GM12878 (cell line): ENCODE data around the gene SYCN. TPM values are rescaled to one million over a fixed set of nuclear protein-coding genes. Genes with fewer than 3 reads are reported as not detected.

Source experiments
- ATAC-seq: fragments of 200-7000 bp; cut with Tn5 transposase; 3 replicates; pipeline ENCODE4 v1.9.1; 2020; ENCODE audit warnings: mild to moderate bottlenecking, moderate library complexity
- BruUV-seq: library from RNA; stranded (reverse); fragments of 400-500 nt; replicated peaks from 2 replicates; lab custom pipeline; 2021; lab: Mats Ljungman, UMichigan
- CTCF ChIA-PET: fragments of 300-600 bp; sonication (Branson Sonifier 250); formaldehyde crosslinking; extraction: SDS; loops from one replicate; lab custom pipeline; 2021; ENCODE audit warnings: inconsistent platforms; lab: Yijun Ruan, JAX
- POLR2A ChIA-PET: fragments of 350-600 bp; formaldehyde crosslinking; extraction: SDS; loops from one replicate; lab custom pipeline; 2021; ENCODE audit warnings: inconsistent platforms; lab: Charles Lee
- RAD21 ChIA-PET: fragments of 300-600 bp; sonication (Branson Sonifier 250); formaldehyde crosslinking; loops from one replicate; lab custom pipeline; 2023; ENCODE audit warnings: antibody characterized with exemption; ENCODE audit not compliant: unreplicated experiment; lab: Charles Lee
- SMC1A ChIA-PET: fragments of 300-600 bp; sonication (Branson Sonifier 250); formaldehyde crosslinking; loops from one replicate; lab custom pipeline; 2023; ENCODE audit not compliant: unreplicated experiment, uncharacterized antibody; lab: Charles Lee
- DNase-seq: peaks from one replicate; pipeline ENCODE4 v3.0.0-alpha.2; 2011; ENCODE audit warnings: low read depth, low spot score
- FAIRE-seq: peaks from 3 replicates; lab custom pipeline; 2011; peaks lifted over from hg19 to GRCh38; lab: Jason Lieb, UNC
- H2AFZ ChIP-seq: 2 replicates; pipeline ENCODE4 v1.6.0; 2011; ENCODE audit warnings: low read depth, low read length, control low read depth; ENCODE audit not compliant: control insufficient read depth
- H3K27ac ChIP-seq: 2 replicates; pipeline ENCODE4 v1.5.1; 2011; ENCODE audit warnings: control low read depth; ENCODE audit not compliant: control insufficient read depth, insufficient read depth
- H3K27me3 ChIP-seq, 2 experiments: replicated peaks in 1 of 2; 2 replicates each; pipeline versions ENCODE4 v1.6.0 to v1.6.1; 2011; ENCODE audit warnings: low read length in 1 of 2; ENCODE audit not compliant: control insufficient read depth in 2 of 2, insufficient read depth in 2 of 2
- H3K36me3 ChIP-seq, 2 experiments: 2 replicates each; pipeline ENCODE4 v1.5.1; 2011; ENCODE audit warnings: low read length in 1 of 2; ENCODE audit not compliant: control insufficient read depth in 2 of 2, insufficient read depth in 2 of 2
- H3K4me1 ChIP-seq: 2 replicates; pipeline ENCODE4 v1.6.1; 2011; ENCODE audit warnings: mild to moderate bottlenecking, low read length, moderate library complexity, mixed read lengths; ENCODE audit not compliant: control insufficient read depth, insufficient read depth
- H3K4me2 ChIP-seq: 2 replicates; pipeline ENCODE4 v1.6.0; 2011; ENCODE audit warnings: control low read depth; ENCODE audit not compliant: control insufficient read depth, insufficient read depth
- H3K4me3 ChIP-seq: fragments of 200-600 bp; sonication (generic); 2 replicates; pipeline ENCODE4 v1.5.1; 2016
- H3K79me2 ChIP-seq: 2 replicates; pipeline ENCODE4 v1.6.0; 2011; ENCODE audit warnings: low read length; ENCODE audit not compliant: control insufficient read depth, insufficient read depth
- H3K9ac ChIP-seq: 2 replicates; pipeline ENCODE4 v1.8.0; 2011; ENCODE audit warnings: low read length, control low read depth, mixed read lengths; ENCODE audit not compliant: control insufficient read depth, insufficient read depth
- H3K9me3 ChIP-seq: replicated peaks from 3 replicates; pipeline ENCODE4 v1.5.1; 2011; ENCODE audit warnings: mild to moderate bottlenecking, low read length; ENCODE audit not compliant: control insufficient read depth, insufficient read depth
- H4K20me1 ChIP-seq: 2 replicates; pipeline ENCODE4 v1.6.0; 2011; ENCODE audit not compliant: control insufficient read depth, insufficient read depth
- EZH2 ChIP-seq: IDR thresholded peaks from 2 replicates; pipeline ENCODE4 v1.6.1; 2012; ENCODE audit warnings: low read depth, mild to moderate bottlenecking, control low read depth, inconsistent platforms, low read length, borderline replicate concordance; ENCODE audit not compliant: control insufficient read depth
- PML ChIP-seq: IDR thresholded peaks from 2 replicates; pipeline ENCODE4 v1.6.1; 2012; ENCODE audit warnings: low read length, inconsistent platforms
- RBBP5 ChIP-seq: fragments of 200-600 bp; sonication (generic); conservative IDR thresholded peaks from 2 replicates; pipeline ENCODE4 v1.6.1; 2016
- SMAD1 ChIP-seq: fragments of 450-650 bp; IDR thresholded peaks from 2 replicates; pipeline ENCODE4 v1.6.1; 2018; ENCODE audit warnings: mild to moderate bottlenecking, low read depth; ENCODE audit not compliant: partially characterized antibody
- WGBS: methylation state at CpG from one replicate; pipeline ENCODE4 v1.1.6; 2016; ENCODE audit warnings: low lambda C conversion rate; ENCODE audit not compliant: insufficient replicate concordance, insufficient coverage; ENCODE audit errors: missing lambda C conversion rate; 5-methylcytosine and 5-hydroxymethylcytosine counted together
- in situ Hi-C: fragments of 300-500 bp; cut with MboI; formaldehyde crosslinking; loops from 9 replicates; pipeline ENCODE4 v1.14.3; 2018; ENCODE audit warnings: mixed read lengths
- intact Hi-C: fragments of 100-400 bp; cut with micrococcal nuclease; formaldehyde crosslinking; loops from one replicate; pipeline ENCODE4 v1.14.2; 2022; ENCODE audit not compliant: unreplicated experiment
- polyA plus RNA-seq, 11 experiments: library from polyadenylated mRNA; depleted of rRNA in 4 of 11; unstranded in 6 of 11; stranded (reverse) in 5 of 11; fragments of >200 nt; fragmentation: Nextera tagmentation in 4 of 11; fragmentation: Illumina TruSeq in 1 of 11; extraction: Ambion mirVana in 4 of 11; extraction: Trizol in 1 of 11; gene quantifications; 1 replicate in 1 of 11; 2 replicates in 10 of 11; pipeline versions ENCODE4 v1.2.1 to v1.2.3, GENCODE V29; 2011 to 2016; ENCODE audit warnings: inconsistent platforms in 2 of 11, missing spikeins in 2 of 11, low read depth in 1 of 11
- total RNA-seq, 4 experiments: library from RNA; depleted of rRNA in 3 of 4; stranded (reverse); fragments of >200 nt in 3 of 4; fragmentation: Illumina TruSeq in 1 of 4; extraction: Trizol in 1 of 4; gene quantifications; 2 replicates each; pipeline versions ENCODE4 v1.2.1 to v1.2.3, GENCODE V29; 2013 to 2021
- TF ChIP-seq, protein P1 (sequence below), 3 experiments: IDR thresholded peaks in 2 of 3; conservative IDR thresholded peaks in 1 of 3; 2 replicates each; pipeline ENCODE4 v1.5.1; 2011; ENCODE audit warnings: low read depth in 3 of 3, low read length in 3 of 3, mild to moderate bottlenecking in 3 of 3, control low read depth in 2 of 3, moderate library complexity in 2 of 3, inconsistent platforms in 1 of 3, mixed read lengths in 1 of 3; ENCODE audit not compliant: control insufficient read depth in 2 of 3, insufficient read depth in 1 of 3; ENCODE audit errors: extremely low read depth in 1 of 3

SYCN gene
- total and polyA plus RNA-seq, 10 of the 15 experiments (the other 5 are each of a cell fraction or from before 2014, with no cell fraction given), result 0.54 TPM; not detected in 9

DNA sequence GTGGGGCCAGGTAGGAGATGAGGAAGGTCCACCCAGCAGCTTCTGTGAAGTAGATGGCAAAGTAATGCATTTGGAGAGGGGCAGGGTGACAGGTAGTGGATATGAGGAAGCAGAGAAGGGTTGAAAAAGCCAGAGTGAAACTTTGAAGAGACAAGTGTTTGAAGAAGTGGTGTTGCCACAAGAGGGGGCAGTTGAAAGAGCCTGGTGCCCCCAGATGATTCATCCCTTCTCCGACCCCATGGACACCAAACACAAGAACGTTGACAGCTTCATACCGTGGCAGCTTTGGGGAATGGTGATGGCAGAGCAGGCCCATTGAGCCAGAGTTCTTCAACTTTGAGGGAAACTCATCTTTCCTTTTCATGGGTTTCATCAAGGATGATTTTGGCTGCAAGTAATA lies 20.8 kb upstream of the SYCN start:
- 29% methylated on average over 3 of the region's 3 CpGs for WGBS
- no peaks in the 10 kb centered on the region for H3K36me3 ChIP-seq
- H4K20me1 ChIP-seq, result no peaks in the 10 kb centered on the region
- no peak overlapping the region for H3K4me3 ChIP-seq
- no peak overlapping the region for H2AFZ ChIP-seq
- ChIA-PET CTCF (no interaction called here), SMC1A (interaction anchor here (0.7 kb wide), 1 partner anchor 102 kb away, joined by 3 read pairs; no protein-coding TSS in a partner anchor), POLR2A (interaction anchor here (0.8 kb wide), 1 partner anchor 25 kb away, joined by 3 read pairs; no protein-coding TSS in a partner anchor), RAD21 (no interaction called here)
- FAIRE-seq (no peak), DNase-seq (no peak), ATAC-seq (no peak)
- H3K4me2 ChIP-seq, result no peak overlapping the region
- no TSS peak for BruUV-seq
- no peaks in the 10 kb centered on the region for H3K79me2 ChIP-seq
- intact Hi-C loops (no loop called here), in situ Hi-C loops (no loop called here)
- H3K4me1 ChIP-seq, result no peaks in the 10 kb centered on the region
- no peaks in the 10 kb centered on the region; a peak in 1 of 4 replicates for H3K27me3 ChIP-seq
- H3K27ac ChIP-seq, result no peak overlapping the region
- no peak overlapping the region for H3K9ac ChIP-seq
- H3K9me3 ChIP-seq, result no peaks in the 10 kb centered on the region
- TF ChIP-seq EZH2 (no peak), SMAD1 (no peak), RBBP5 (no peak), PML (no peak)
- TF ChIP-seq, protein P1, sequence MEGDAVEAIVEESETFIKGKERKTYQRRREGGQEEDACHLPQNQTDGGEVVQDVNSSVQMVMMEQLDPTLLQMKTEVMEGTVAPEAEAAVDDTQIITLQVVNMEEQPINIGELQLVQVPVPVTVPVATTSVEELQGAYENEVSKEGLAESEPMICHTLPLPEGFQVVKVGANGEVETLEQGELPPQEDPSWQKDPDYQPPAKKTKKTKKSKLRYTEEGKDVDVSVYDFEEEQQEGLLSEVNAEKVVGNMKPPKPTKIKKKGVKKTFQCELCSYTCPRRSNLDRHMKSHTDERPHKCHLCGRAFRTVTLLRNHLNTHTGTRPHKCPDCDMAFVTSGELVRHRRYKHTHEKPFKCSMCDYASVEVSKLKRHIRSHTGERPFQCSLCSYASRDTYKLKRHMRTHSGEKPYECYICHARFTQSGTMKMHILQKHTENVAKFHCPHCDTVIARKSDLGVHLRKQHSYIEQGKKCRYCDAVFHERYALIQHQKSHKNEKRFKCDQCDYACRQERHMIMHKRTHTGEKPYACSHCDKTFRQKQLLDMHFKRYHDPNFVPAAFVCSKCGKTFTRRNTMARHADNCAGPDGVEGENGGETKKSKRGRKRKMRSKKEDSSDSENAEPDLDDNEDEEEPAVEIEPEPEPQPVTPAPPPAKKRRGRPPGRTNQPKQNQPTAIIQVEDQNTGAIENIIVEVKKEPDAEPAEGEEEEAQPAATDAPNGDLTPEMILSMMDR (IDR thresholded peaks at IDR 0.05 in 2 of 3, conservative IDR thresholded peaks at IDR 0.05 in 1 of 3; ENCODE audit: control insufficient read depth in 2 of 3, extremely low read depth in 1 of 3, insufficient read depth in 1 of 3, low read depth in 3 of 3, low read length in 3 of 3), result 0 out of 6 replicates have a peak, but pooled peaks have one; percentile 4 to 19 (median 5)
